ENCODE results near the gene ZNF672. TPM values are rescaled to one million over a fixed set of nuclear protein-coding genes. Genes with fewer than 3 reads are reported as not detected.

The ZNF672 gene
- total and polyA plus RNA-seq, 2 experiments from 2014 or later = 10.5 to 13.8 TPM

DNA sequence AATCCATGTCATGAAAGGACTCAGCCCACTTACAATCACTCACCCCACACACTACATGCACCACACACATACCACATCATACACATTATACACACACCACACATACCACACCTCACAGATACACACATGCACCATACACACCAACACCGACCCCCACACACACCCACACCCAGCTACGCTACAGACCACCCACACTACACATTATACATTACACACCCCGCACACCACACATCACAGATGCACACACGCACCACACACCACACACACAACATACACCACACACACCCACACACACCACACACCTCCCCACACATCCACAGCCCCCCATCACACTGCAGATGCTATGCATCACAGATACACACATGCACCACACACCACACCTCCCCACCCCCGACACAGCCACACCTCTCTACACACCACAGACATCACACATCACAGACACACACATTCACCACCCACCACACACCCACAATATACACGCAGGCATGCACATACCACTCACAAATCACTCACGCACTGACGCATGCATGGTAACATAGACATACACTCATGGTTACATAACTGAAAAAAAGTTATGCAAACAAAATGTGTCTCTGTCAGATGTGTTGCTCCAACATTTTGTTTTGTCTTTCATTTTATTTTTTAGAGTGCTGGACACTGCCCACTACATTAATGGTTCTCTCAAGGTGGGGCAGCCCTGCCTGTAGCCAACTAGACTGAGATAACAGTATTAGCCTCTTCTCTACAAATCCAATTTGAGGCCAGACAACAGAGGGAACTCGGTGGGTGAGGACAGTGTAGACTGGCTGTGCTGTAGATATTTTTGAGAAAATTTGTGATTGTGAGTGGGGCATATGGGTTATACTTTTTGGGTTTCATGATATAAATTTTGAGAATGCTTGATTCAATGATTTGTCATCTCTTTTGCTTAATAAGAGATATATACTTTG lies 52.8 kb downstream of the ZNF672 start:
- TF ChIP-seq EZH2phosphoT487 (IDR thresholded peaks at IDR 0.05; ENCODE audit: insufficient read depth, low read depth) = no peak
- no peak for TF ChIP-seq EZH2 (IDR thresholded peaks at IDR 0.05; ENCODE audit: insufficient read depth, poor library complexity, severe bottlenecking)

DNA sequence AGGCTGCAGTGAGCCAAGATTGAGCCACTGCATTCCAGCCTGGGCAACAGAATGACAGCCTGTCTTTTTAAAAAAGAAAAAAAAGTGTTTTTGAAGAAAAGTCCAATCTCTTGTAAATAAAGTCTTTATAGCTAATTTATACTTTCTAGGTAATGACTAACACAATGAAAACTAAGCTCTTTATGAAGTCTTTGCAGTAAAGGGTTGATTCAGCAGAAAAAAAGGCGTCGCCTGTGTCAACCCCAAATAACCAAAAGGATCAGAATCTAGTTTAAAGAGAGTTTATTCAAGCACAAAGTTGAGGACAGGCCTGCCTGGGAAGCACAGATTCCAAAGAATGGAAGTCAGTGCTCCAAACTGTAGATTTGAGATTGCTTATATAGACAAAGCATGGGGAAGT lies 53.7 kb downstream of the ZNF672 start:
- no peaks in the 10 kb centered on the region for H3K4me1 ChIP-seq (ENCODE audit: insufficient read depth)
- H3K4me3 ChIP-seq = no peak overlapping the region
- 77 to 78% methylated on average over 2 of the region's 2 CpGs for WGBS, 2 experiments (ENCODE audit: low coverage in 1 of 2, low lambda C conversion rate in 2 of 2, missing lambda C conversion rate in 2 of 2)
- H2AFZ ChIP-seq = no peak overlapping the region
- H3K9ac ChIP-seq = no peak overlapping the region
- H3K9me2 ChIP-seq (ENCODE audit: insufficient read depth) = no peaks in the 10 kb centered on the region
- no peaks in the 10 kb centered on the region for H3K9me3 ChIP-seq (ENCODE audit: low read depth)
- H3K79me2 ChIP-seq (ENCODE audit: insufficient read depth) = no peaks in the 10 kb centered on the region
- H3K36me3 ChIP-seq (ENCODE audit: low read depth) = no peaks in the 10 kb centered on the region
- H3K27me3 ChIP-seq (replicated peaks; ENCODE audit: insufficient read depth) = 0 out of 2 replicates have a peak, but pooled peaks cover 4% of the 10 kb centered on the region
- no peak for TF ChIP-seq EZH2 (IDR thresholded peaks at IDR 0.05; ENCODE audit: insufficient read depth, poor library complexity, severe bottlenecking)
- no peak for TF ChIP-seq EZH2phosphoT487 (IDR thresholded peaks at IDR 0.05; ENCODE audit: insufficient read depth, low read depth)
- no peak overlapping the region for H3K4me2 ChIP-seq (ENCODE audit: unreplicated experiment)
- no peaks in the 10 kb centered on the region for H4K20me1 ChIP-seq (ENCODE audit: insufficient read depth)
- in situ Hi-C loops (cut with MboI) = no loop called here
- no peaks in the 10 kb centered on the region for H3F3A ChIP-seq (ENCODE audit: insufficient read depth)
- DNase-seq = no peak
- no peak overlapping the region for H3K27ac ChIP-seq

More for the DNA sequence above, 52.8 kb downstream of the ZNF672 start:
- Histone ChIP-seq H3K79me2 (ENCODE audit: insufficient read depth) (no peaks in the 10 kb centered on the region), H3K27me3 (replicated peaks; ENCODE audit: insufficient read depth) (0 out of 2 replicates have a peak, but pooled peaks cover 4% of the 10 kb centered on the region), H4K20me1 (ENCODE audit: insufficient read depth) (no peaks in the 10 kb centered on the region), H3K9me2 (ENCODE audit: insufficient read depth) (no peaks in the 10 kb centered on the region), H2AFZ (no peak overlapping the region), H3K4me1 (ENCODE audit: insufficient read depth) (no peaks in the 10 kb centered on the region), H3K9ac (no peak overlapping the region), H3K4me2 (ENCODE audit: unreplicated experiment) (no peak overlapping the region), H3K9me3 (ENCODE audit: low read depth) (no peaks in the 10 kb centered on the region), H3K27ac (no peak overlapping the region), H3K4me3 (no peak overlapping the region), H3F3A (ENCODE audit: insufficient read depth) (no peaks in the 10 kb centered on the region), H3K36me3 (ENCODE audit: low read depth) (no peaks in the 10 kb centered on the region)
- 60 to 61% methylated on average over 9 of the region's 9 CpGs for WGBS, 2 experiments (ENCODE audit: low coverage in 1 of 2, low lambda C conversion rate in 2 of 2, missing lambda C conversion rate in 2 of 2)
- in situ Hi-C loops (cut with MboI) = no loop called here
- no peak for DNase-seq

DNA sequence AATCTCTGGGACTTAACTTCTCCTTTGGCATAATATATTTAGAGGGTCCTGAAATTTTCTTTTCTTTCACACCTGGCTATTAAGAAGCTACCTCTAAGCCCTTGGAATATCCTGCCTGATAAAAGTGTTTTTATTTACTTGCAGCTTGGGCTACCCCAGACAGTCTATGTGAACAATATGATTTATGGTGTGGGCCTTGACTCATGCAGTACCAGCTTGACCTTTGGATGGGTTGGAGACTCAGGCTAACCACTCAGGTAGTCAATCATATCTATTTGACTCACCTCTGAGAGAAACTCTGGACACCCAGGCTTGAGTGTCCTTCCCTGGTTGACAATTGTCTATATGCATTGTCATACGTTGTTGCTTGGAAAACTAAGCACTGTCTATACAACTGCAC lies 54.6 kb downstream of the ZNF672 start:
- 0 to 28% methylated on average over 1 of the region's 1 CpG for WGBS, 2 experiments (ENCODE audit: low coverage in 1 of 2, low lambda C conversion rate in 2 of 2, missing lambda C conversion rate in 2 of 2)
- H3K27me3 ChIP-seq (replicated peaks; ENCODE audit: insufficient read depth) = peaks cover 4% of the 10 kb centered on the region; the same call in 1 of the 2 replicates
- no peak overlapping the region for H3K9ac ChIP-seq
- no peak overlapping the region for H3K4me3 ChIP-seq
- H3K9me3 ChIP-seq (ENCODE audit: low read depth) = no peaks in the 10 kb centered on the region
- no peak overlapping the region for H3K4me2 ChIP-seq (ENCODE audit: unreplicated experiment)
- H3K9me2 ChIP-seq (ENCODE audit: insufficient read depth) = no peaks in the 10 kb centered on the region
- H3K27ac ChIP-seq = no peak overlapping the region
- H3K79me2 ChIP-seq (ENCODE audit: insufficient read depth) = no peaks in the 10 kb centered on the region
- no peak for DNase-seq
- H4K20me1 ChIP-seq (ENCODE audit: insufficient read depth) = no peaks in the 10 kb centered on the region
- H3K4me1 ChIP-seq (ENCODE audit: insufficient read depth) = no peaks in the 10 kb centered on the region
- no peak for TF ChIP-seq EZH2phosphoT487 (IDR thresholded peaks at IDR 0.05; ENCODE audit: insufficient read depth, low read depth)
- TF ChIP-seq EZH2 (IDR thresholded peaks at IDR 0.05; ENCODE audit: insufficient read depth, poor library complexity, severe bottlenecking) = no peak
- H2AFZ ChIP-seq = no peak overlapping the region
- no peaks in the 10 kb centered on the region for H3F3A ChIP-seq (ENCODE audit: insufficient read depth)
- no peaks in the 10 kb centered on the region for H3K36me3 ChIP-seq (ENCODE audit: low read depth)
- in situ Hi-C loops (cut with MboI) = no loop called here

DNA sequence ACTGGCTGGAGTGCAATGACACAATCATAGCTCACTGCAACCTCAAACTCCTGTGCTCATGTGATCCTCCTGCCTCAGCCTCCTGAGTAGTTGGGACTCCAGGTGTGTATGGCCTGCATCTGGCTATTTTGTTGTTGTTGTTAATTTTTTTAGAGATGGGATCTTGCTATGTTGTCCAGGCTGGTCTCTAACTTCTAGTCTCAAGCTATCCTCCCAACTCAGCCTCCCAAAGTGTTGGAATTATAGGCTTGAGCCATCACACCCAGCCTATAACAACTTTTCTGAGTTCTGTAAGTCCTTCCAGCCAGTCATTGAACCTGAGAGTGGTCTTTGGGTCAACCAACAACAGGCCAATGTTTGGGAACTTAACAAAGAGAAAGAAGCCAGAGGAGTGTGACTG lies 56.8 kb downstream of the ZNF672 start:
- H3K9me2 ChIP-seq (ENCODE audit: insufficient read depth) = no peaks in the 10 kb centered on the region
- no peak overlapping the region for H3K27ac ChIP-seq
- in situ Hi-C loops (cut with MboI) = no loop called here
- no peaks in the 10 kb centered on the region for H3F3A ChIP-seq (ENCODE audit: insufficient read depth)
- H3K9ac ChIP-seq = no peak overlapping the region
- H3K36me3 ChIP-seq (ENCODE audit: low read depth) = no peaks in the 10 kb centered on the region
- H3K9me3 ChIP-seq (ENCODE audit: low read depth) = no peaks in the 10 kb centered on the region
- no peak overlapping the region for H2AFZ ChIP-seq
- H4K20me1 ChIP-seq (ENCODE audit: insufficient read depth) = no peaks in the 10 kb centered on the region
- no peaks in the 10 kb centered on the region; the same call in 1 of the 2 replicates for H3K27me3 ChIP-seq (replicated peaks; ENCODE audit: insufficient read depth)
- H3K4me3 ChIP-seq = no peak overlapping the region
- H3K4me2 ChIP-seq (ENCODE audit: unreplicated experiment) = no peak overlapping the region
- TF ChIP-seq EZH2phosphoT487 (IDR thresholded peaks at IDR 0.05; ENCODE audit: insufficient read depth, low read depth) (no peak), EZH2 (IDR thresholded peaks at IDR 0.05; ENCODE audit: insufficient read depth, poor library complexity, severe bottlenecking) (no peak)
- H3K4me1 ChIP-seq (ENCODE audit: insufficient read depth) = no peaks in the 10 kb centered on the region
- H3K79me2 ChIP-seq (ENCODE audit: insufficient read depth) = no peaks in the 10 kb centered on the region
- DNase-seq = no peak

Data from GM23248 (cell line).